ENCODE data around the gene PARD3B.

PARD3B gene

DNA sequence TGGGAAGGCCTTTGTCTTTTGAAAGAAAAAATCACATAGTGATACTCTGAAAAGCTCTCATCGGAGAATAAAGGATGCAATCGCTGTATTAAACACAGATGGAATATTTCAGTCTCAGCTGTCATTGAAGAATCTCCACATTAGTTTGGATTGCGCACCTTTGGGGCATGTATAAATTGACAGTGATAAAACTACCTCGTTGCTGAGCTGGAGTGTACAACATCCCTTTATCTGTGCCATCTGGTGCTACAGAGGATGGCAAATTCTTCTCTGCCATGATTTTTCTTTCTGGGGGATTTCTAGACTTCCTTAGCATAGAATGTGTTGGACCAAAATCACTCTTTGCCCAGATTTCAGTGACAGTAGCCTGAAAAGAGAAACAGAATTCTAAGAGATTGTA, 185.3 kb downstream of the PARD3B start:
- TF ChIP-seq GABPA (IDR thresholded peaks at IDR 0.05; ENCODE audit: low read depth) (no peak), SPI1 (IDR thresholded peaks at IDR 0.05; ENCODE audit: borderline replicate concordance, low read depth) (no peak), POLR2AphosphoS5 (IDR thresholded peaks at IDR 0.05; ENCODE audit: low read depth) (no peak)
- TF ChIP-seq, protein P1, sequence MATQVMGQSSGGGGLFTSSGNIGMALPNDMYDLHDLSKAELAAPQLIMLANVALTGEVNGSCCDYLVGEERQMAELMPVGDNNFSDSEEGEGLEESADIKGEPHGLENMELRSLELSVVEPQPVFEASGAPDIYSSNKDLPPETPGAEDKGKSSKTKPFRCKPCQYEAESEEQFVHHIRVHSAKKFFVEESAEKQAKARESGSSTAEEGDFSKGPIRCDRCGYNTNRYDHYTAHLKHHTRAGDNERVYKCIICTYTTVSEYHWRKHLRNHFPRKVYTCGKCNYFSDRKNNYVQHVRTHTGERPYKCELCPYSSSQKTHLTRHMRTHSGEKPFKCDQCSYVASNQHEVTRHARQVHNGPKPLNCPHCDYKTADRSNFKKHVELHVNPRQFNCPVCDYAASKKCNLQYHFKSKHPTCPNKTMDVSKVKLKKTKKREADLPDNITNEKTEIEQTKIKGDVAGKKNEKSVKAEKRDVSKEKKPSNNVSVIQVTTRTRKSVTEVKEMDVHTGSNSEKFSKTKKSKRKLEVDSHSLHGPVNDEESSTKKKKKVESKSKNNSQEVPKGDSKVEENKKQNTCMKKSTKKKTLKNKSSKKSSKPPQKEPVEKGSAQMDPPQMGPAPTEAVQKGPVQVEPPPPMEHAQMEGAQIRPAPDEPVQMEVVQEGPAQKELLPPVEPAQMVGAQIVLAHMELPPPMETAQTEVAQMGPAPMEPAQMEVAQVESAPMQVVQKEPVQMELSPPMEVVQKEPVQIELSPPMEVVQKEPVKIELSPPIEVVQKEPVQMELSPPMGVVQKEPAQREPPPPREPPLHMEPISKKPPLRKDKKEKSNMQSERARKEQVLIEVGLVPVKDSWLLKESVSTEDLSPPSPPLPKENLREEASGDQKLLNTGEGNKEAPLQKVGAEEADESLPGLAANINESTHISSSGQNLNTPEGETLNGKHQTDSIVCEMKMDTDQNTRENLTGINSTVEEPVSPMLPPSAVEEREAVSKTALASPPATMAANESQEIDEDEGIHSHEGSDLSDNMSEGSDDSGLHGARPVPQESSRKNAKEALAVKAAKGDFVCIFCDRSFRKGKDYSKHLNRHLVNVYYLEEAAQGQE (IDR thresholded peaks at IDR 0.05; ENCODE audit: insufficient replicate concordance, low read depth), result no peak
- TF ChIP-seq, protein P2, sequence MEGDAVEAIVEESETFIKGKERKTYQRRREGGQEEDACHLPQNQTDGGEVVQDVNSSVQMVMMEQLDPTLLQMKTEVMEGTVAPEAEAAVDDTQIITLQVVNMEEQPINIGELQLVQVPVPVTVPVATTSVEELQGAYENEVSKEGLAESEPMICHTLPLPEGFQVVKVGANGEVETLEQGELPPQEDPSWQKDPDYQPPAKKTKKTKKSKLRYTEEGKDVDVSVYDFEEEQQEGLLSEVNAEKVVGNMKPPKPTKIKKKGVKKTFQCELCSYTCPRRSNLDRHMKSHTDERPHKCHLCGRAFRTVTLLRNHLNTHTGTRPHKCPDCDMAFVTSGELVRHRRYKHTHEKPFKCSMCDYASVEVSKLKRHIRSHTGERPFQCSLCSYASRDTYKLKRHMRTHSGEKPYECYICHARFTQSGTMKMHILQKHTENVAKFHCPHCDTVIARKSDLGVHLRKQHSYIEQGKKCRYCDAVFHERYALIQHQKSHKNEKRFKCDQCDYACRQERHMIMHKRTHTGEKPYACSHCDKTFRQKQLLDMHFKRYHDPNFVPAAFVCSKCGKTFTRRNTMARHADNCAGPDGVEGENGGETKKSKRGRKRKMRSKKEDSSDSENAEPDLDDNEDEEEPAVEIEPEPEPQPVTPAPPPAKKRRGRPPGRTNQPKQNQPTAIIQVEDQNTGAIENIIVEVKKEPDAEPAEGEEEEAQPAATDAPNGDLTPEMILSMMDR (IDR thresholded peaks at IDR 0.05; ENCODE audit: insufficient read depth, low read length), result no peak
- no peak for DNase-seq (ENCODE audit: low read depth in 1 of 2, low spot score in 1 of 2)
- H3K27me3 ChIP-seq (ENCODE audit: insufficient read depth, poor library complexity, severe bottlenecking), result no peaks in the 10 kb centered on the region
- H3K27ac ChIP-seq (replicated peaks), result no peak overlapping the region
- H3K4me3 ChIP-seq (replicated peaks; ENCODE audit: insufficient read depth, low read length), result no peak overlapping the region

DNA sequence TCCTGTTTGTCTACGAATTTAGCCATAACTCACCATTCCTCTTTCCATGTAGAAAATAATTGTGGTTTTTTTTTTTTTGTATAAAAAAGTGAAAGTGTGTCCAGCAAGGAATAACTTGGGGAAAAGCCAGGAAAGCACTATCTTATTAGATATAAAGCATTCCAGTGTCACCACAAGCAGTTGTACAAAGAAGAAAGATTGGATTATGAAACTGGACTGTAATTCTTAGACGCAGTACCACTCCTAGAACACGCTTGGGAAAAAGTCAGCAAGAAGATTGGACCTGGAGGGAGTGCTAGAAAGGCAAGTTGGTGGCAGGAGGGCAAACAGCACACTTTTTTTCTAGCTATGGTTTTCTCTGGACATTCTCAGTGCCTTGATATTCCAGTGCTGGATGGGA, 186.7 kb downstream of the PARD3B start:
- no peak overlapping the region for H3K4me3 ChIP-seq (replicated peaks; ENCODE audit: insufficient read depth, low read length)
- H3K27ac ChIP-seq (replicated peaks), result no peak overlapping the region
- no peak for DNase-seq (ENCODE audit: low read depth in 1 of 2, low spot score in 1 of 2)
- TF ChIP-seq GABPA (IDR thresholded peaks at IDR 0.05; ENCODE audit: low read depth) (no peak), SPI1 (IDR thresholded peaks at IDR 0.05; ENCODE audit: borderline replicate concordance, low read depth) (no peak), POLR2AphosphoS5 (IDR thresholded peaks at IDR 0.05; ENCODE audit: low read depth) (no peak)
- TF ChIP-seq, protein P1 (IDR thresholded peaks at IDR 0.05; ENCODE audit: insufficient replicate concordance, low read depth), result no peak
- TF ChIP-seq, protein P2 (IDR thresholded peaks at IDR 0.05; ENCODE audit: insufficient read depth, low read length), result no peak
- H3K27me3 ChIP-seq (ENCODE audit: insufficient read depth, poor library complexity, severe bottlenecking), result no peaks in the 10 kb centered on the region

DNA sequence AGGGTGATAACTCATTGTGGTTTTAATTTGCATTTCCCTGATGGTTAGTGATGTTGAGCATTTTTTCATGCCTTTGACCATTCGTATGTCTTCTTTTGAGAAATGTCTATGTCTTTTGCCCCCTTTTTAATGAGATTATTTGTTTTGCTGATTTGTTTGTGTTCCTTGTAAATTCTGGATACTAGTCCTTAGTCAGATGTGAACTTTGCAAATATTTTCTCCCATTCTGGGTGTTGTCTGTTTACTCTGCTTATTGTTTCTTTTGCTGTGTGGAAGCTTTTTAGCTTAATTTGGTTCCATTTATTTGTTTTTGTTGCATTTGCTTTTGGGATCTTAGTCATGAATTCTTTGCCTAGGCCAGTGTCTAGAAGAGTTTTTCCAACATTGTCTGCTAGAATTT, 192.0 kb downstream of the PARD3B start:
- Histone ChIP-seq H3K4me3 (replicated peaks; ENCODE audit: insufficient read depth, low read length) (no peak overlapping the region), H3K27ac (replicated peaks) (no peak overlapping the region), H3K27me3 (ENCODE audit: insufficient read depth, poor library complexity, severe bottlenecking) (no peaks in the 10 kb centered on the region)
- TF ChIP-seq SPI1 (IDR thresholded peaks at IDR 0.05; ENCODE audit: borderline replicate concordance, low read depth), result no peak
- TF ChIP-seq, protein P1 (IDR thresholded peaks at IDR 0.05; ENCODE audit: insufficient replicate concordance, low read depth), result no peak
- TF ChIP-seq, protein P2 (IDR thresholded peaks at IDR 0.05; ENCODE audit: insufficient read depth, low read length), result no peak
- no peak for DNase-seq (ENCODE audit: low read depth in 1 of 2, low spot score in 1 of 2)
